Measurements from ENCODE around the gene PCDHGB3.

DNA sequence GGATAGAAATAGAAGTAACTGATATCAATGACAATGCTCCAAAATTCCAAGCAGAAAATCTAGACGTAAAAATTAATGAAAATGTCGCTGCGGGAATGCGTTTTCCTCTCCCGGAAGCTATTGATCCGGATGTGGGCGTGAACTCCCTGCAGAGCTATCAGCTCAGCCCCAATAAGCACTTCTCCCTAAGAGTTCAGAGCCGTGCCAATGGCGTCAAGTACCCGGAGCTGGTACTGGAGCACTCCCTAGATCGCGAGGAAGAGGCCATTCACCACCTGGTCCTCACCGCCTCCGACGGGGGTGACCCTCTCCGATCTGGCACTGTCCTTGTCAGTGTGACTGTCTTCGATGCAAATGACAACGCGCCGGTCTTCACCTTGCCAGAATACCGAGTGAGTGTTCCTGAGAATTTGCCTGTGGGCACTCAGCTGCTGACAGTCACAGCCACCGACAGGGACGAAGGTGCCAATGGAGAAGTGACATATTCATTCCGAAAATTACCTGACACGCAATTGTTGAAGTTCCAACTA is 43.6 kb downstream of the PCDHGB3 start:
- TF ChIP-seq, protein P1, sequence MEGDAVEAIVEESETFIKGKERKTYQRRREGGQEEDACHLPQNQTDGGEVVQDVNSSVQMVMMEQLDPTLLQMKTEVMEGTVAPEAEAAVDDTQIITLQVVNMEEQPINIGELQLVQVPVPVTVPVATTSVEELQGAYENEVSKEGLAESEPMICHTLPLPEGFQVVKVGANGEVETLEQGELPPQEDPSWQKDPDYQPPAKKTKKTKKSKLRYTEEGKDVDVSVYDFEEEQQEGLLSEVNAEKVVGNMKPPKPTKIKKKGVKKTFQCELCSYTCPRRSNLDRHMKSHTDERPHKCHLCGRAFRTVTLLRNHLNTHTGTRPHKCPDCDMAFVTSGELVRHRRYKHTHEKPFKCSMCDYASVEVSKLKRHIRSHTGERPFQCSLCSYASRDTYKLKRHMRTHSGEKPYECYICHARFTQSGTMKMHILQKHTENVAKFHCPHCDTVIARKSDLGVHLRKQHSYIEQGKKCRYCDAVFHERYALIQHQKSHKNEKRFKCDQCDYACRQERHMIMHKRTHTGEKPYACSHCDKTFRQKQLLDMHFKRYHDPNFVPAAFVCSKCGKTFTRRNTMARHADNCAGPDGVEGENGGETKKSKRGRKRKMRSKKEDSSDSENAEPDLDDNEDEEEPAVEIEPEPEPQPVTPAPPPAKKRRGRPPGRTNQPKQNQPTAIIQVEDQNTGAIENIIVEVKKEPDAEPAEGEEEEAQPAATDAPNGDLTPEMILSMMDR (IDR thresholded peaks at IDR 0.05), result no peak
- no peak for TF ChIP-seq ZFX (IDR thresholded peaks at IDR 0.05; ENCODE audit: borderline replicate concordance)
